Breast epithelium (tissue), 4 donors: ENCODE results near the gene SQSTM1. TPM values are rescaled to one million over a fixed set of nuclear protein-coding genes. Genes with fewer than 3 reads are reported as not detected.

ENCODE experiments used
- DNase-seq, 2 donors: peaks; one replicate each; pipeline ENCODE4 v3.0.0-alpha.2; 2019; ENCODE audit warnings: low spot score in 2 of 2
- H3K27ac ChIP-seq, 2 donors: fragments of 200-600 bp; sonication (generic) in 1 of 2; one replicate each; pipeline ENCODE4 v1.5.1; 2016 to 2019; ENCODE audit warnings: mild to moderate bottlenecking in 1 of 2
- H3K27me3 ChIP-seq, 2 donors: fragments of 200-600 bp; sonication (generic) in 1 of 2; one replicate each; pipeline versions ENCODE4 v1.5.1 to v1.6.0; 2017 to 2019; ENCODE audit warnings: control low read depth in 1 of 2, mild to moderate bottlenecking in 1 of 2
- H3K36me3 ChIP-seq: fragments of 200-600 bp; one replicate; pipeline ENCODE4 v1.5.1; 2019
- H3K4me1 ChIP-seq, 2 donors: fragments of 200-600 bp; sonication (generic); one replicate each; pipeline ENCODE4 v1.5.1; 2016 to 2019; ENCODE audit warnings: control low read depth in 1 of 2
- H3K4me3 ChIP-seq, 3 donors: fragments of 200-600 bp; sonication (generic); 1 replicate in 2 of 3; 2 replicates in 1 of 3; pipeline ENCODE4 v1.5.1; 2016 to 2019; ENCODE audit warnings: mild to moderate bottlenecking in 3 of 3, moderate library complexity in 2 of 3
- H3K9me3 ChIP-seq, 2 donors: fragments of 200-600 bp; sonication (generic) in 1 of 2; one replicate each; pipeline ENCODE4 v1.5.1; 2016 to 2019; ENCODE audit warnings: control low read depth in 1 of 2
- POLR2A ChIP-seq: fragments of 450-650 bp; IDR thresholded peaks from one replicate; pipeline ENCODE4 v1.6.1; 2016; ENCODE audit warnings: antibody characterized with exemption, mild to moderate bottlenecking, moderate library complexity
- POLR2AphosphoS5 ChIP-seq, 3 donors: sonication (generic); formaldehyde crosslinking; IDR thresholded peaks; one replicate each; pipeline ENCODE4 v1.6.1; 2017; ENCODE audit warnings: antibody characterized with exemption in 3 of 3
- intact Hi-C: fragments of 100-400 bp; cut with DNase I; formaldehyde crosslinking; loops from one replicate; pipeline ENCODE4 v1.15.1; 2023; ENCODE audit warnings: low total_unique reads
- total RNA-seq, 3 donors: library from RNA; depleted of rRNA; stranded (reverse); fragments of >200 nt; gene quantifications; one replicate each; pipeline ENCODE4 v1.1.0, GENCODE V29; 2016
- TF ChIP-seq, protein P1 (sequence below), 3 donors: fragments of 450-650 bp; IDR thresholded peaks; one replicate each; pipeline ENCODE4 v1.5.1; 2016 to 2017; ENCODE audit warnings: antibody characterized with exemption in 3 of 3, mild to moderate bottlenecking in 3 of 3, moderate library complexity in 3 of 3

The SQSTM1 gene
- total RNA-seq, 3 donors from 2014 or later, result 407 to 695 (median 462) TPM

DNA sequence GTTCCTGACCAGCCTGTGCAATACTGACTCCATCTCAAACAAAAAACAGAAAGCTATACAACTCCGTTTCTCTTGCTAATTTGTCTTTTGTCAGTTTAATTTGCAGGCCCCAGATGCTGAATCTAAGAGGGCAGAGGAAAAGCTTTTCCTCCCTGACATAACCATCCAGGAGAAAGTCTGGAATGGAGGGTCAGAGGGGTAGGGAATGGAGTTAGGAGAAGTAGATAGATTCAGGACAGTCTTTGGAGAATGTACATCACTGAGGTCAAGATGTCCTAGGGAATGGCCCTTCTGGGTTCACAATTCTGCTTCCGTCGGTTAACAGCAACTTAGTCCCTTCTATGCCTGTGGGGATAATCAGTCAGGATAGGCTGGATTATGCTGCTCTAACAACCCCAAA, 6.6 kb upstream of the SQSTM1 start:
- TF ChIP-seq, protein P1, sequence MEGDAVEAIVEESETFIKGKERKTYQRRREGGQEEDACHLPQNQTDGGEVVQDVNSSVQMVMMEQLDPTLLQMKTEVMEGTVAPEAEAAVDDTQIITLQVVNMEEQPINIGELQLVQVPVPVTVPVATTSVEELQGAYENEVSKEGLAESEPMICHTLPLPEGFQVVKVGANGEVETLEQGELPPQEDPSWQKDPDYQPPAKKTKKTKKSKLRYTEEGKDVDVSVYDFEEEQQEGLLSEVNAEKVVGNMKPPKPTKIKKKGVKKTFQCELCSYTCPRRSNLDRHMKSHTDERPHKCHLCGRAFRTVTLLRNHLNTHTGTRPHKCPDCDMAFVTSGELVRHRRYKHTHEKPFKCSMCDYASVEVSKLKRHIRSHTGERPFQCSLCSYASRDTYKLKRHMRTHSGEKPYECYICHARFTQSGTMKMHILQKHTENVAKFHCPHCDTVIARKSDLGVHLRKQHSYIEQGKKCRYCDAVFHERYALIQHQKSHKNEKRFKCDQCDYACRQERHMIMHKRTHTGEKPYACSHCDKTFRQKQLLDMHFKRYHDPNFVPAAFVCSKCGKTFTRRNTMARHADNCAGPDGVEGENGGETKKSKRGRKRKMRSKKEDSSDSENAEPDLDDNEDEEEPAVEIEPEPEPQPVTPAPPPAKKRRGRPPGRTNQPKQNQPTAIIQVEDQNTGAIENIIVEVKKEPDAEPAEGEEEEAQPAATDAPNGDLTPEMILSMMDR (IDR thresholded peaks at IDR 0.05), result no peak
- no peak for TF ChIP-seq POLR2A
- TF ChIP-seq POLR2AphosphoS5 (IDR thresholded peaks at IDR 0.05), result no peak
- H3K4me3 ChIP-seq, result no peak overlapping the region
- no peaks in the 10 kb centered on the region for H3K27me3 ChIP-seq
- no peak overlapping the region for H3K27ac ChIP-seq
- DNase-seq, result no peak
- no peaks in the 10 kb centered on the region for H3K36me3 ChIP-seq
- H3K9me3 ChIP-seq, result no peaks in the 10 kb centered on the region
- intact Hi-C loops, result no loop called here
- H3K4me1 ChIP-seq, result peaks cover 6 to 9% of the 10 kb centered on the region in 2 donors

DNA sequence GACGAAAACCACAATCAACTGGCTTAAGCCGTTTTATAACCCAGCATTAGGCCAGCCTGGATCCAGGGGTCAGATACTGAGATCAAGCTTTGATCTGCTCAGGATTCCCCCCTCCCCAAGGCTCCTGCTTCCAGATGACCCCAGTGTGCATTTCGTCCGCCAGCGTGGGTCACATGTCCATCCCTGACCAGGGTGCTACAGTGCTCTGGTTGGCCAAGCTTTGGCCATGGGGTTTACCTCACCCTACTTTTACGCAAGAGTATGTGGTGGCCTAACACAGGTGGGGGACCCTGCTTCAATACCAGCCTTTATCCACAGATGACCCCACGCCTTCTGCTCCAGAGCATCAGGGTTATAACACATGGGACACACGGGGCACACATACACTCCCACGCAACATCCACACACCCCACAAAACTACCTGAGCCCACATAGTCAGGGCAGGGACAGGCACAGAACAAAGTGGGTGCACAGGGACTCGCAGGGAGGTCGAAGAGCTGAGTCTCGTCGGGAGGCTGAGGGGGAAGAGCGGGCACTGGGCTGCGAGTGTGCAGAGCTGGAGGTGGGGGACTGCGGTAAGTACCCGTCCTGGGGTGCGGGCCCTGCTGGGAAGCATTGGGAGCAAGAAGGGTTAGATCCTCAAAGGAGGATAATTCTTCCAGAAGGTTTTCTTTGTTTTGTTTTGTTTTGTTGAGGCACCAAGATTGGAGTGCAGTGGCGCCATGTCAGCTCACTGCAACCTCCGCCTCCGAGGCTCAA, 5.0 kb upstream of the SQSTM1 start:
- H3K27me3 ChIP-seq, result no peaks in the 10 kb centered on the region
- peak overlapping the region in 1 of 2 donors; percentile 82 for H3K27ac ChIP-seq
- H3K4me1 ChIP-seq, result peaks cover 14 to 16% of the 10 kb centered on the region in 2 donors
- TF ChIP-seq, protein P1 (IDR thresholded peaks at IDR 0.05), result no peak
- no peak for TF ChIP-seq POLR2AphosphoS5 (IDR thresholded peaks at IDR 0.05)
- no peak for TF ChIP-seq POLR2A
- no peaks in the 10 kb centered on the region for H3K36me3 ChIP-seq
- H3K4me3 ChIP-seq, result no peak overlapping the region
- intact Hi-C loops, result no loop called here
- no peaks in the 10 kb centered on the region for H3K9me3 ChIP-seq
- no peak for DNase-seq

DNA sequence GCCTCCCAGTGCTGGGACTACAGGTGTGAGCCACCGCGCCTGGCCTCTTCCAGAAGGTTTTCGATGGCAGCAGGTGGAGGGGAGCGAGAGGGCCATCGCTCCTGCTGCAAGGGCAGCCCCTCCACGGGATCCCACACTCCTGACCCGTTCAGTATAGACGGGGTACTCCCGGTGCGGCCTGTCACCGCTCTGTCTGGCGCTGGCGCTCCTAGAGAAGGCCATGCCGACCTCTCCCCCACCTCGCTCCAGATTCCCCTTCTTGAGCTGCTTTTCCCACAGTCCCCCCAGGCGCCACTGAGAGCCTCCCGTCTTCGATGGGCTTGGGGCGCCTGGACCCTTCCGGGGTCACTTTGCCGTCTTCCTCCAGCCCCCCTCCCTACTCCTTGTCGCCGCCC, 4.3 kb upstream of the SQSTM1 start:
- Histone ChIP-seq H3K27ac (peak overlapping the region; percentile 82 to 100), H3K36me3 (no peaks in the 10 kb centered on the region), H3K9me3 (no peaks in the 10 kb centered on the region), H3K4me3 (peak overlapping the region; percentile 49 to 83 (median 62)), H3K4me1 (peaks cover 14 to 16% of the 10 kb centered on the region in 2 donors), H3K27me3 (no peaks in the 10 kb centered on the region)
- no peak for DNase-seq
- no peak for TF ChIP-seq POLR2AphosphoS5 (IDR thresholded peaks at IDR 0.05)
- TF ChIP-seq, protein P1 (IDR thresholded peaks at IDR 0.05), result no peak
- TF ChIP-seq POLR2A, result no peak
- intact Hi-C loops, result no loop called here

DNA sequence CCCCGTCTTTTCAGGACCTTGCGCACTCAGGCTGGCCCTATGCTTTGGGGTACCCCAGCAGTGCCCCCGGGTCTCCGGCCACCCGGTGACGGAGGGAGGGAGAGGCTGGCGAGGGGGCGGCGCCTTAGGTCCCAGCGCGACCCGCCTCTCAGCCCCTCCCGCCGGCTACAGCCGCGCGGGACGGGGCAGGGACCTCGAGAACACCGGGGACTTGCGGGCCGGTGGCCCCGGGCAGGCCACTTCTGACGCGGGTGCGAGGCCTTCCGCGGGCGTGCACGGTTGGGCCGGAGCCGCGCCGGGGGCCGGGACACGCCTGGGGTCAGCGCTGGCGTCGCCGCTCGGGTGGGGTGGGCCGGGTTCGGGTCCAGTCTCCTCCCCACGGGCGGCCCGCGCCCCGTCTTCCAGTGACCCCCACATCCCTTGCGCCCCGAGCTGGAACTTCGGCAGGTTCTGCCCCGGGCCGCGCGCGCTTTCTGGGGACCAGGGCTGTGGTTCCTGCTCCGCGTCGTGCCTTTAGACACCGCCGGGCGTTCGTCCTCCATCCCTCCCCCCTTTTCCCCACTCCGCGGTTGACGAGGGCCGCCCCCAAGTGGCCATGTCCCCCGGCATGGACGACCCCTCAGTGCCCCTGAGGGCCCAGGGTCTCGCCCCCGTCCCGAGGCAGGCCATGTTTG, 3.8 kb upstream of the SQSTM1 start:
- Histone ChIP-seq H3K4me3 (peak overlapping the region; percentile 49 to 83 (median 62)), H3K27ac (peak overlapping the region; percentile 82 to 100), H3K27me3 (no peaks in the 10 kb centered on the region), H3K9me3 (no peaks in the 10 kb centered on the region), H3K4me1 (peaks cover 14 to 18% of the 10 kb centered on the region in 2 donors), H3K36me3 (no peaks in the 10 kb centered on the region)
- intact Hi-C loops, result no loop called here
- TF ChIP-seq POLR2A, result no peak
- TF ChIP-seq POLR2AphosphoS5 (IDR thresholded peaks at IDR 0.05), result no peak
- TF ChIP-seq, protein P1 (IDR thresholded peaks at IDR 0.05), result no peak
- DNase-seq, result no peak

DNA sequence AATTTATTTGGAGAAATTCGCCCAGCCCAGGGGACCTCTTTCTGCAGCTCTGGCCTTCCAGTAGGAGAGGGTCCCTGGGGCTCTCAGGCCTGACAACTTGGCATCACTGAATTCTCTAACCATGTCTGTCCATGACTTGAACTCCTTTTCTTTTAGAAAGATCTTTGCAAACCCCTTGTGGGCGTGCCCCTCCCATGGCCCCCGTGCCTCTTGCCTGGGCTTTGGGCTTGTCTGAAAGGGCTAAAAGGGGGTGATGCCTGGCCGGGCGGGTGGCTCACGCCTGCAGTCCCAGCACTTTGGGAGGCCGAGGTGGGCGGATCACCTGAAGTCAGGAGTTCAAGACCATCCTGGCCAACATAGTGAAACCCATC, 3.2 kb upstream of the SQSTM1 start:
- Histone ChIP-seq H3K27me3 (no peaks in the 10 kb centered on the region), H3K4me3 (peak overlapping the region; percentile 49 to 83 (median 62)), H3K9me3 (no peaks in the 10 kb centered on the region), H3K4me1 (peaks cover 18 to 19% of the 10 kb centered on the region in 2 donors), H3K27ac (peak overlapping the region; percentile 82 to 100), H3K36me3 (no peaks in the 10 kb centered on the region)
- no peak for DNase-seq
- intact Hi-C loops, result no loop called here
- TF ChIP-seq POLR2AphosphoS5 (IDR thresholded peaks at IDR 0.05), result no peak
- no peak for TF ChIP-seq POLR2A
- TF ChIP-seq, protein P1 (IDR thresholded peaks at IDR 0.05), result no peak
